Liver (tissue), 9 donors: Measurements from ENCODE around the gene HOXB4. TPM values are rescaled to one million over a fixed set of nuclear protein-coding genes. Genes with fewer than 3 reads are reported as not detected.

ENCODE experiments used
- DNase-seq: peaks from one replicate; pipeline ENCODE4 v3.0.0-alpha.2; 2017; ENCODE audit warnings: low spot score
- H3K27ac ChIP-seq, 2 donors: one replicate each; pipeline ENCODE4 v1.7.0; 2013; ENCODE audit warnings: inconsistent platforms in 2 of 2, low read length in 2 of 2, control low read depth in 1 of 2, low read depth in 1 of 2, mild to moderate bottlenecking in 1 of 2
- H3K27me3 ChIP-seq, 4 donors: one replicate each; pipeline versions ENCODE4 v1.6.1 to v1.7.0; 2013; ENCODE audit warnings: low read length in 3 of 4, inconsistent platforms in 1 of 4, mild to moderate bottlenecking in 1 of 4, moderate library complexity in 1 of 4; ENCODE audit not compliant: control insufficient read depth in 4 of 4, insufficient read depth in 4 of 4
- H3K36me3 ChIP-seq, 4 donors: one replicate each; pipeline versions ENCODE4 v1.6.1 to v1.7.0; 2013; ENCODE audit warnings: low read length in 3 of 4, mild to moderate bottlenecking in 3 of 4, low read depth in 1 of 4, moderate library complexity in 1 of 4; ENCODE audit not compliant: control insufficient read depth in 4 of 4, insufficient read depth in 3 of 4
- H3K4me1 ChIP-seq, 4 donors: one replicate each; pipeline versions ENCODE4 v1.6.1 to v1.7.0; 2013; ENCODE audit warnings: low read length in 3 of 4, mild to moderate bottlenecking in 3 of 4, moderate library complexity in 1 of 4; ENCODE audit not compliant: control insufficient read depth in 4 of 4, insufficient read depth in 4 of 4
- H3K4me3 ChIP-seq, 3 donors: one replicate each; pipeline versions ENCODE4 v1.6.1 to v1.7.0; 2013; ENCODE audit warnings: low read length in 3 of 3, control low read depth in 1 of 3, low read depth in 1 of 3, mild to moderate bottlenecking in 1 of 3
- H3K9ac ChIP-seq, 2 donors: one replicate each; pipeline ENCODE4 v1.7.0; 2013; ENCODE audit warnings: low read length in 2 of 2, mild to moderate bottlenecking in 2 of 2, moderate library complexity in 2 of 2, control low read depth in 1 of 2, low read depth in 1 of 2
- H3K9me3 ChIP-seq, 4 donors: one replicate each; pipeline versions ENCODE4 v1.6.1 to v1.7.0; 2013; ENCODE audit warnings: low read length in 3 of 4; ENCODE audit not compliant: control insufficient read depth in 4 of 4
- CTCF ChIP-seq: fragments of 150-350 bp; IDR thresholded peaks from 2 replicates; pipeline ENCODE4 v1.5.1; 2017; ENCODE audit warnings: improper control_type of control experiment, low read depth, low read length; ENCODE audit not compliant: missing input control
- EGR1 ChIP-seq, 2 donors: IDR thresholded peaks; 2 replicates each; pipeline ENCODE4 v1.6.1; 2016 to 2018; ENCODE audit warnings: antibody characterized with exemption in 2 of 2, low read depth in 2 of 2
- FOXA1 ChIP-seq: IDR thresholded peaks from 2 replicates; pipeline ENCODE4 v1.6.1; 2016; ENCODE audit warnings: antibody characterized with exemption
- FOXA2 ChIP-seq: IDR thresholded peaks from 2 replicates; pipeline ENCODE4 v1.6.1; 2016; ENCODE audit warnings: antibody characterized with exemption
- GABPA ChIP-seq, 2 donors: IDR thresholded peaks in 1 of 2; conservative IDR thresholded peaks in 1 of 2; 2 replicates each; pipeline ENCODE4 v1.6.1; 2016; ENCODE audit warnings: antibody characterized with exemption in 2 of 2, mild to moderate bottlenecking in 1 of 2, moderate library complexity in 1 of 2
- HNF4A ChIP-seq, 2 donors: conservative IDR thresholded peaks; 2 replicates each; pipeline ENCODE4 v1.6.1; 2016; ENCODE audit warnings: antibody characterized with exemption in 2 of 2, mild to moderate bottlenecking in 2 of 2
- HNF4G ChIP-seq: IDR thresholded peaks from 2 replicates; pipeline ENCODE4 v1.6.1; 2016; ENCODE audit warnings: antibody characterized with exemption
- JUND ChIP-seq, 2 donors: IDR thresholded peaks; 2 replicates each; pipeline ENCODE4 v1.6.1; 2016; ENCODE audit warnings: antibody characterized with exemption in 2 of 2
- NR2F2 ChIP-seq: IDR thresholded peaks from 2 replicates; pipeline ENCODE4 v1.6.1; 2016; ENCODE audit warnings: antibody characterized with exemption
- RAD21 ChIP-seq, 2 donors: IDR thresholded peaks; 2 replicates each; pipeline ENCODE4 v1.6.1; 2016; ENCODE audit warnings: antibody characterized with exemption in 2 of 2, mild to moderate bottlenecking in 2 of 2
- RXRA ChIP-seq, 2 donors: IDR thresholded peaks; 2 replicates each; pipeline ENCODE4 v1.6.1; 2017 to 2018; ENCODE audit warnings: antibody characterized with exemption in 2 of 2, mild to moderate bottlenecking in 1 of 2
- TAF1 ChIP-seq: conservative IDR thresholded peaks from 2 replicates; pipeline ENCODE4 v1.6.1; 2016; ENCODE audit warnings: antibody characterized with exemption, mild to moderate bottlenecking
- YY1 ChIP-seq: IDR thresholded peaks from 2 replicates; pipeline ENCODE4 v1.6.1; 2016; ENCODE audit warnings: antibody characterized with exemption, mild to moderate bottlenecking
- WGBS: extraction: QIAGEN DNeasy Blood & Tissue Kit; methylation state at CpG from one replicate; pipeline ENCODE4 v1.1.7; 2013; 5-methylcytosine and 5-hydroxymethylcytosine counted together
- polyA plus RNA-seq, 2 donors: library from polyadenylated mRNA; stranded (reverse) in 1 of 2; unstranded in 1 of 2; fragments of 200-250 nt in 1 of 2; fragments of >200 nt in 1 of 2; fragmentation: Nextera tagmentation in 1 of 2; extraction: Ambion mirVana in 1 of 2; gene quantifications; one replicate each; pipeline versions ENCODE4 v1.2.1 to v1.2.3, GENCODE V29; 2013 to 2015
- total RNA-seq, 2 donors: library from RNA; depleted of rRNA; stranded (reverse); fragments of >200 nt; gene quantifications; one replicate each; pipeline ENCODE4 v1.2.3, GENCODE V29; 2014
- TF ChIP-seq, protein P1 (sequence below): IDR thresholded peaks from 2 replicates; pipeline ENCODE4 v1.6.1; 2016; ENCODE audit warnings: antibody characterized with exemption
- TF ChIP-seq, protein P2 (sequence below): IDR thresholded peaks from 2 replicates; pipeline ENCODE4 v1.6.1; 2016; ENCODE audit warnings: antibody characterized with exemption
- TF ChIP-seq, protein P3 (sequence below): IDR thresholded peaks from 2 replicates; pipeline ENCODE4 v1.6.1; 2016; ENCODE audit warnings: antibody characterized with exemption, mild to moderate bottlenecking
- donor health status: healthy.
- donor health status: healthy.
- donor health status: healthy.
- donor health status: healthy.
- donor health status: healthy.

The HOXB4 gene
- total and polyA plus RNA-seq, 4 donors, result 0.19 to 0.75 (median 0.50) TPM

GRCh38 chr17:48589060-48589830, 11.1 kb upstream of the HOXB4 start (continued):
- TF ChIP-seq, protein P1, sequence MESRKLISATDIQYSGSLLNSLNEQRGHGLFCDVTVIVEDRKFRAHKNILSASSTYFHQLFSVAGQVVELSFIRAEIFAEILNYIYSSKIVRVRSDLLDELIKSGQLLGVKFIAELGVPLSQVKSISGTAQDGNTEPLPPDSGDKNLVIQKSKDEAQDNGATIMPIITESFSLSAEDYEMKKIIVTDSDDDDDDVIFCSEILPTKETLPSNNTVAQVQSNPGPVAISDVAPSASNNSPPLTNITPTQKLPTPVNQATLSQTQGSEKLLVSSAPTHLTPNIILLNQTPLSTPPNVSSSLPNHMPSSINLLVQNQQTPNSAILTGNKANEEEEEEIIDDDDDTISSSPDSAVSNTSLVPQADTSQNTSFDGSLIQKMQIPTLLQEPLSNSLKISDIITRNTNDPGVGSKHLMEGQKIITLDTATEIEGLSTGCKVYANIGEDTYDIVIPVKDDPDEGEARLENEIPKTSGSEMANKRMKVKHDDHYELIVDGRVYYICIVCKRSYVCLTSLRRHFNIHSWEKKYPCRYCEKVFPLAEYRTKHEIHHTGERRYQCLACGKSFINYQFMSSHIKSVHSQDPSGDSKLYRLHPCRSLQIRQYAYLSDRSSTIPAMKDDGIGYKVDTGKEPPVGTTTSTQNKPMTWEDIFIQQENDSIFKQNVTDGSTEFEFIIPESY, result no peak
- TF ChIP-seq NR2F2, result no peak
- TF ChIP-seq, protein P2, sequence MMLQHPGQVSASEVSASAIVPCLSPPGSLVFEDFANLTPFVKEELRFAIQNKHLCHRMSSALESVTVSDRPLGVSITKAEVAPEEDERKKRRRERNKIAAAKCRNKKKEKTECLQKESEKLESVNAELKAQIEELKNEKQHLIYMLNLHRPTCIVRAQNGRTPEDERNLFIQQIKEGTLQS, result no peak

- Histone ChIP-seq H3K4me1 (peaks cover 2 to 24% (median 13%) of the 10 kb centered on the region in 4 donors), H3K4me3 (no peak overlapping the region), H3K9ac (no peak overlapping the region), H3K27ac (no peak overlapping the region), H3K36me3 (no peaks in the 10 kb centered on the region), H3K27me3 (peaks cover 0 to 16% (median 7%) of the 10 kb centered on the region in 4 donors), H3K9me3 (no peaks in the 10 kb centered on the region)
- DNase-seq, result no peak
- no peak for TF ChIP-seq YY1
- TF ChIP-seq GABPA (IDR thresholded peaks at IDR 0.05 in 1 of 2, conservative IDR thresholded peaks at IDR 0.05 in 1 of 2), result no peak
- no peak for TF ChIP-seq RAD21 (IDR thresholded peaks at IDR 0.05)
- TF ChIP-seq, protein P3, sequence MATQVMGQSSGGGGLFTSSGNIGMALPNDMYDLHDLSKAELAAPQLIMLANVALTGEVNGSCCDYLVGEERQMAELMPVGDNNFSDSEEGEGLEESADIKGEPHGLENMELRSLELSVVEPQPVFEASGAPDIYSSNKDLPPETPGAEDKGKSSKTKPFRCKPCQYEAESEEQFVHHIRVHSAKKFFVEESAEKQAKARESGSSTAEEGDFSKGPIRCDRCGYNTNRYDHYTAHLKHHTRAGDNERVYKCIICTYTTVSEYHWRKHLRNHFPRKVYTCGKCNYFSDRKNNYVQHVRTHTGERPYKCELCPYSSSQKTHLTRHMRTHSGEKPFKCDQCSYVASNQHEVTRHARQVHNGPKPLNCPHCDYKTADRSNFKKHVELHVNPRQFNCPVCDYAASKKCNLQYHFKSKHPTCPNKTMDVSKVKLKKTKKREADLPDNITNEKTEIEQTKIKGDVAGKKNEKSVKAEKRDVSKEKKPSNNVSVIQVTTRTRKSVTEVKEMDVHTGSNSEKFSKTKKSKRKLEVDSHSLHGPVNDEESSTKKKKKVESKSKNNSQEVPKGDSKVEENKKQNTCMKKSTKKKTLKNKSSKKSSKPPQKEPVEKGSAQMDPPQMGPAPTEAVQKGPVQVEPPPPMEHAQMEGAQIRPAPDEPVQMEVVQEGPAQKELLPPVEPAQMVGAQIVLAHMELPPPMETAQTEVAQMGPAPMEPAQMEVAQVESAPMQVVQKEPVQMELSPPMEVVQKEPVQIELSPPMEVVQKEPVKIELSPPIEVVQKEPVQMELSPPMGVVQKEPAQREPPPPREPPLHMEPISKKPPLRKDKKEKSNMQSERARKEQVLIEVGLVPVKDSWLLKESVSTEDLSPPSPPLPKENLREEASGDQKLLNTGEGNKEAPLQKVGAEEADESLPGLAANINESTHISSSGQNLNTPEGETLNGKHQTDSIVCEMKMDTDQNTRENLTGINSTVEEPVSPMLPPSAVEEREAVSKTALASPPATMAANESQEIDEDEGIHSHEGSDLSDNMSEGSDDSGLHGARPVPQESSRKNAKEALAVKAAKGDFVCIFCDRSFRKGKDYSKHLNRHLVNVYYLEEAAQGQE, result no peak
- TF ChIP-seq HNF4G, result no peak
- TF ChIP-seq TAF1, result no peak
- TF ChIP-seq, protein P1, result no peak
- TF ChIP-seq CTCF, result no peak
- no peak for TF ChIP-seq FOXA2
- no peak for TF ChIP-seq NR2F2
- no peak for TF ChIP-seq JUND (IDR thresholded peaks at IDR 0.05)
- no peak for TF ChIP-seq FOXA1
- no peak for TF ChIP-seq EGR1 (IDR thresholded peaks at IDR 0.05; ENCODE audit: low read depth in 2 of 2)
- TF ChIP-seq RXRA (IDR thresholded peaks at IDR 0.05), result no peak
- TF ChIP-seq HNF4A (conservative IDR thresholded peaks at IDR 0.05), result no peak
- WGBS, result 31% methylated on average over 2 of the region's 2 CpGs
Observed at GRCh38 chr17:48588528-48588927, 10.4 kb upstream of the HOXB4 start.
